ENCODE results near the gene GLOD5. TPM values are rescaled to one million over a fixed set of nuclear protein-coding genes. Genes with fewer than 3 reads are reported as not detected.

The GLOD5 gene
- total RNA-seq, 4 donors from 2014 or later: not detected

GRCh38 chrX:48721916-48722315 is 39.6 kb upstream of the GLOD5 start:
- in situ Hi-C loops (cut with MboI; ENCODE audit: low sequenced_read_pairs in 4 of 4) (no loop called here), intact Hi-C loops (cut with DNase I; ENCODE audit: low total_unique reads) (no loop called here)
- Histone ChIP-seq H3K4me3 (no peak overlapping the region), H3K9me3 (no peaks in the 10 kb centered on the region), H3K27me3 (no peaks in the 10 kb centered on the region), H3K36me3 (no peaks in the 10 kb centered on the region), H3K4me1 (no peaks in the 10 kb centered on the region), H3K27ac (no peak overlapping the region)
- TF ChIP-seq POLR2A (IDR thresholded peaks at IDR 0.05): no peak
- TF ChIP-seq, protein P1, sequence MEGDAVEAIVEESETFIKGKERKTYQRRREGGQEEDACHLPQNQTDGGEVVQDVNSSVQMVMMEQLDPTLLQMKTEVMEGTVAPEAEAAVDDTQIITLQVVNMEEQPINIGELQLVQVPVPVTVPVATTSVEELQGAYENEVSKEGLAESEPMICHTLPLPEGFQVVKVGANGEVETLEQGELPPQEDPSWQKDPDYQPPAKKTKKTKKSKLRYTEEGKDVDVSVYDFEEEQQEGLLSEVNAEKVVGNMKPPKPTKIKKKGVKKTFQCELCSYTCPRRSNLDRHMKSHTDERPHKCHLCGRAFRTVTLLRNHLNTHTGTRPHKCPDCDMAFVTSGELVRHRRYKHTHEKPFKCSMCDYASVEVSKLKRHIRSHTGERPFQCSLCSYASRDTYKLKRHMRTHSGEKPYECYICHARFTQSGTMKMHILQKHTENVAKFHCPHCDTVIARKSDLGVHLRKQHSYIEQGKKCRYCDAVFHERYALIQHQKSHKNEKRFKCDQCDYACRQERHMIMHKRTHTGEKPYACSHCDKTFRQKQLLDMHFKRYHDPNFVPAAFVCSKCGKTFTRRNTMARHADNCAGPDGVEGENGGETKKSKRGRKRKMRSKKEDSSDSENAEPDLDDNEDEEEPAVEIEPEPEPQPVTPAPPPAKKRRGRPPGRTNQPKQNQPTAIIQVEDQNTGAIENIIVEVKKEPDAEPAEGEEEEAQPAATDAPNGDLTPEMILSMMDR (IDR thresholded peaks at IDR 0.05 in 4 of 5, conservative IDR thresholded peaks at IDR 0.05 in 1 of 5): no peak
- DNase-seq (no peak), ATAC-seq (no peak)

DNA sequence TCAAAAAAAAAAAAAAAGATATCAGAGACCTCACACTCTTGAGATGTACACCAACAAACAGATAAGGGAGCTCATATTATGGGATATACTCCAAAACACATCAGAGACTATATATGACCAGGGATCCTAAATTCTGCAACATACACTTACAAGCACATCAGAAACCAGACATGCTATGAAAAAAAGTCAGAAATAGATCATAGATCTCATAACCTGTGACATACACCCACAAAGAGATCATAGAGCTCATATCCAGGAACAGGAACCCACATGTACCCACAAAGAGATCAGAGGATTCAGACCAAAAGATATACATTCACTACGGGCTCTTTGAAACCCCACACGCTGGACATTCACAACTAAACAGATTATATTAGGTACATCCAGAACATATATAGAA is 35.0 kb upstream of the GLOD5 start:
- ATAC-seq (no peak), DNase-seq (no peak)
- no peaks in the 10 kb centered on the region for H3K36me3 ChIP-seq
- no peaks in the 10 kb centered on the region for H3K27me3 ChIP-seq
- no peaks in the 10 kb centered on the region for H3K4me1 ChIP-seq
- H3K27ac ChIP-seq: no peak overlapping the region
- TF ChIP-seq, protein P1 (IDR thresholded peaks at IDR 0.05 in 4 of 5, conservative IDR thresholded peaks at IDR 0.05 in 1 of 5): no peak
- no peak overlapping the region for H3K4me3 ChIP-seq
- H3K9me3 ChIP-seq: no peaks in the 10 kb centered on the region
- intact Hi-C loops (cut with DNase I; ENCODE audit: low total_unique reads): no loop called here
- in situ Hi-C loops (cut with MboI; ENCODE audit: low sequenced_read_pairs in 4 of 4): no loop called here

- ATAC-seq (no peak), DNase-seq (no peak)
- in situ Hi-C loops (cut with MboI; ENCODE audit: low sequenced_read_pairs in 4 of 4): no loop called here
- no peak overlapping the region for H3K27ac ChIP-seq
- TF ChIP-seq, protein P1 (IDR thresholded peaks at IDR 0.05 in 4 of 5, conservative IDR thresholded peaks at IDR 0.05 in 1 of 5): no peak
- TF ChIP-seq POLR2A (IDR thresholded peaks at IDR 0.05): no peak
- intact Hi-C loops (cut with DNase I; ENCODE audit: low total_unique reads): no loop called here
- no peaks in the 10 kb centered on the region for H3K36me3 ChIP-seq
- H3K9me3 ChIP-seq: no peaks in the 10 kb centered on the region
- no peak overlapping the region for H3K4me3 ChIP-seq
- no peaks in the 10 kb centered on the region for H3K27me3 ChIP-seq
- no peaks in the 10 kb centered on the region for H3K4me1 ChIP-seq
These were observed 32.9 kb upstream of the GLOD5 start for GRCh38 chrX:48728653-48729052.

GRCh38 chrX:48736303-48736702 is 25.2 kb upstream of the GLOD5 start:
- no peak overlapping the region for H3K4me3 ChIP-seq
- ATAC-seq (no peak), DNase-seq (no peak)
- TF ChIP-seq, protein P1 (IDR thresholded peaks at IDR 0.05 in 4 of 5, conservative IDR thresholded peaks at IDR 0.05 in 1 of 5): no peak
- no peak for TF ChIP-seq POLR2A (IDR thresholded peaks at IDR 0.05)
- intact Hi-C loops (cut with DNase I; ENCODE audit: low total_unique reads) (no loop called here), in situ Hi-C loops (cut with MboI; ENCODE audit: low sequenced_read_pairs in 4 of 4) (no loop called here)
- no peaks in the 10 kb centered on the region for H3K9me3 ChIP-seq
- H3K27me3 ChIP-seq: no peaks in the 10 kb centered on the region
- H3K36me3 ChIP-seq: no peaks in the 10 kb centered on the region
- peak overlapping the region in 1 of 4 donors; percentile 94 for H3K27ac ChIP-seq
- H3K4me1 ChIP-seq: peaks cover 5 to 7% of the 10 kb centered on the region in 2 donors

GRCh38 chrX:48736878-48737212 is 24.7 kb upstream of the GLOD5 start:
- in situ Hi-C loops (cut with MboI; ENCODE audit: low sequenced_read_pairs in 4 of 4): no loop called here
- peak overlapping the region in 3 of 4 donors; percentile 21 to 73 (median 66) for H3K4me3 ChIP-seq
- no peaks in the 10 kb centered on the region for H3K27me3 ChIP-seq
- no peaks in the 10 kb centered on the region for H3K36me3 ChIP-seq
- ATAC-seq: no peak
- TF ChIP-seq, protein P1 (IDR thresholded peaks at IDR 0.05 in 4 of 5, conservative IDR thresholded peaks at IDR 0.05 in 1 of 5): no peak
- TF ChIP-seq POLR2A (IDR thresholded peaks at IDR 0.05): no peak
- intact Hi-C loops (cut with DNase I; ENCODE audit: low total_unique reads): loop anchor here (1.0 kb wide), 2 partner anchors 41 to 65 kb away; partner anchors contain the start of genes HDAC6 and SUV39H1
- no peaks in the 10 kb centered on the region for H3K9me3 ChIP-seq
- peaks cover 5 to 7% of the 10 kb centered on the region in 2 donors for H3K4me1 ChIP-seq
- peak overlapping the region; percentile 81 to 94 (median 91) for H3K27ac ChIP-seq
- DNase-seq: no peak
